Measurements from ENCODE around the gene CABP7.
A peak's percentile ranks its signal among the peaks of the same experiment; 100 is the strongest.

CABP7 gene

DNA sequence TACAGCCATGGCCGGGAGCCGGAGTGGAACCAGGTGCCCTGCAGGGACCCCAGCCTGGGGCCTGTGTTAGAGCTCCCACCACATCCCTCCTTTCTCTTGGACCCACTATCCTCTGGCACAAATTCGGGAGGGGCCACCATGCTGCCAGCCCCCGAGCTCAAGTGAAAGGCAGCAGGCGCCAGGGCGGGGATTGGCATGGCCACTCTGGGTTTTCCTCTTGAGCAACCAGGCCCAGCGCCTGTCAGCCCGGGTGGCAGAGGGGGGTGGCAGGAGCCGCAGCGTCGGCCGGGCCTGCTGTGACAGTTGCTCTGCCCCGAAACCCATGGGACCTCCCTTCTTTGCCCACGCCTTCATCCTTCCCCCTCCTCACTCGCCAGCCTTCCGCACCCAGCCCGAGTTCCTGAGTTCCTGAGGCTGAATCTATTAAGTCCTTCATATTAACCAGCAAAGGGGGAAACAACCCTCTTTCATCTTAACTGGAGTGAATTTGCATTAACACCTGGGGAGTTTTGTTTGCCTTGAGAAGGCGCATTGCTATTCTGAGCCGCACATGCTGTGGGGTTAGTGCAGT, 16.8 kb upstream of the CABP7 start:
- no peak for DNase-seq

DNA sequence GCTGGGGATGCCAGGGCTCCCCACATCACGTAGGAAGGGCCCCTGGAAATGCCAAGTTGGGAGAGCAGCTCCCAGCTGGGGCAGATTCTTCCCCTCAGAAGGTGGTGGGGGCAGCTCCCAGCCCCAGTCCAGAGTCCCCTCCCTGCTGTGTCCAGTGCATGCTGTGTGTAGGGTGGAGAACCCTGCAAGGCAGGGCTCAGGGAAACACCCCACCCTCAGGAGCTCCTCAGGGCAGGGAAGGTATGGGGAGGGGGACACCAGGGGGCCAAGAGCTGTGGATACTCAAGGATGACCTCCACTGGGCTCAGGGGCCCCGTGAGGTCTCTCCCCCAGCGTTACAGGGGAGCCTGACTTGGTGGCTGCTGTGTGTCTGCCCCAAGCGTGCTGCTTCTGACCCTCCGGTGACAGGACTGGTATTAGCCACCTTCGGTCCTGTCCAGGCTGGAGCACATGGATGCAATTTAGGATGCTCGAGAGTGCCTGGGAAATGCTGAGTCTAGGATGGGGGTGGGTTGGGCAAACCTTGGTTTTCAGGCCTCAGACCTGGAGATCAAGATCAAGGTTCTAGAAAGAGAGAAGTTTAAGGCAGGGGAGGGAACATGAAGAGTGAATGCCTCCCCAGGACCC, 16.1 kb upstream of the CABP7 start:
- DNase-seq: no peak

DNA sequence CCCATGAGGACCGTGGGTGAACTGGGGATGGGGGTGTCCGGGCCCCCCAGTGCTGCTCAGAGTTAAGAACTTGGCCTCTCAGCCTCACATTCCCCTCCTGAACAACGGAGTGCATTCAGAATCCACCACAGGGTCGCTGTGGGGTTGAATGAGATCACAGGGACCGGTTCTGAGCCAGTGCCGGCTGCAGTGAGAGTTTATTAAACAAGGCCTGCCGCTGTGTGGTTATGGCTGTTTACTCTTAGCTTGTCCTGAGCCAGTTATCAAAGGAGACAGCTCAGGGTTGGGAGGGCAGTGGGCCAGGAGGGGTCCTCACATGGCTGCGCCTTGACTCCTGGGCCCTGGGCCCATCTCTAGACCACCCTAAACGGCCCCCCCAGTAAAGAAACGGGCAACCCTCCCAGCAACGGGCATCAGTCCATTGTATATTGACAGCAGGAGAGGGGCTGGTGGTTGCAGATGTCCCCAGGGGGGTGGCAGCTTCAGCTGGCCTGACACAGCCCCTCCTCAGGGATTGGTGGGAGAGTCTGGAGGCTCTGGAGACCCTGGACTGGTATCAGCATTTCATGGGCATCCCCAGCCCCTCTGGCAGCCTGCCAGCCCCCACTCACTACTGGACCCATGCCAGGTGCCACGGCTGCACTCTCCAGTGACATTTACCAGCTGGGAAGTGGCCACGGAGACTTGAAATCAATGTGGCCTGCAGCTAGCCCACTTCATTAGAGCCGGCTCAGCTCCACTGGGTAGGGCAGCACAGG, 15.1 kb upstream of the CABP7 start:
- DNase-seq: peak; percentile 48

DNA sequence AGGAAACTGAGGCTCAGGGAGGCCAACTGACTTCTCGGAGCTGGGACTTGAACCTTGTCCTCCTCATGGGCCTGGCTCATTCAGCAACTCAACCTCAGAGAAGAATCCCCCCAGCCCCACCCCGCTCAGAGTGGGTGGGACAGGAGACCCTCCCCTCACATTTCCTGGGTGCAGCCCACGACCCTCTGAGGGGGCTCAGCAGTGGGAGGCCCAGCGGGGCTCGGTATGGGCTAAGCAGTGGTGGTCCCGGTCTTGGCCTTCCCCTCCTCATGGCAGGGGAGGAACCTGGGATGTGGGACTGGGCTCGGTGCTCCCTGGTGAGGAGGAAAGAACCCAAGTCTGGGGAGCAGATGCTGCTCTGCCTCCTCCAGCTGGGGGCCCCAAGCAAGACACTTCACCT, 14.2 kb upstream of the CABP7 start:
- DNase-seq: no peak

DNA sequence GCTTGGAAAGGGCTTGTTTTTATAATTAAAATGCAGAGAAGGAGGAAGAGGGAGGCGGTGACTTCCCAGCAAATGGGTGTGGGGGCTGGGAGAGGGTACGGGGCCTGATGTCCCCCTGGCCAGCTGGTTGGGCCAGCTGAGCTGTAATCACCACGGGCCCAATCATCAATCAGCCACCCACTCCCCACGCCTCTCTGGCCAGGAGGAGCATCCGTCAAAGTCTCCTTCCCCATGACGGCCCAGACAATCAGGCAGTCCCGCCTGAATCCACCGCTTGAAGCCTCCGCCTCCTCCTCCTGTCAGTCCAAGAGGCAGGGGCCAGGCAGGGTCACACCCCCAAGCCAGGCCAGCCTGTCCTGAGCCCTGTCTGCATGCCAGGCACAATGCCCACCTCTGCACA, 13.3 kb upstream of the CABP7 start:
- no peak for DNase-seq

DNA sequence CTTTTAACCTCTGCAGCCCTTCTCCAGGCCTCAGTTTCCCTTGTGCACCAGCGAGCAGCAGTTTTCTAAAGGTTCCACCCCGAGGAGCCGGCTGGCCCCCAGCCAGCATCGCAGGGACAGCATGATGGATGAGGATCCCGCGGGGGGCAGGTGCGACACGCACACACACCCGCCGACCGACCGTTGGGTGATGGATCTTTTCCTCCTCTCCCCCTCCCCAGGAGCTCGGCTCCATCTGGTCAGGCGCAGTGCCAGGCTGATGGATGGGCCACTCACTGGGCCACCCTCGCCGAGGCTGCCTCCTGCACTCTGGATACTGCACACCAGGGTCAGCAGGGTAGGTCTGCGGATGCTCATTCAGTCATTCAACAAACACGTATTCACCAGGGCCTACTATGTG, 12.8 kb upstream of the CABP7 start:
- no peak for DNase-seq

DNA sequence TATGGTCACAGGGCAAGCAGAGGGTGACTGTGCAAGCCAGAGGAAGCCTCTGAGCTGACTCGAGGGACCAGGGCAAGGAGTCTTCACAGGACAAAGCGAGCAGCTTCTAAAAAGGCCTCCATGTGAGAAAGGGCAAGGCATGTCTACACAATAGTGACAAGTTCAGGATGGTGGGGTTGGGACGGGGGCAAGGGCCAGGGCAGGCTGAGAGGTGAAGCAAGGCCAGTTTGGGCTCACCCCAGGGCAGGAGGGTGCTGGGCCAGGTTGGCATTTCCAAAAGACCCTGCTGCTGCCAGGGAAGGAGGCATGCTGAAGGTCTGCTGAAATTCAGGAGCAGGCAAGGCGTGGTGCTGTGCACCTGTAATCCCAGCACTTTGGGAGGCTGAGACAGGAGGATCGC, 12.3 kb upstream of the CABP7 start:
- no peak for DNase-seq

DNA sequence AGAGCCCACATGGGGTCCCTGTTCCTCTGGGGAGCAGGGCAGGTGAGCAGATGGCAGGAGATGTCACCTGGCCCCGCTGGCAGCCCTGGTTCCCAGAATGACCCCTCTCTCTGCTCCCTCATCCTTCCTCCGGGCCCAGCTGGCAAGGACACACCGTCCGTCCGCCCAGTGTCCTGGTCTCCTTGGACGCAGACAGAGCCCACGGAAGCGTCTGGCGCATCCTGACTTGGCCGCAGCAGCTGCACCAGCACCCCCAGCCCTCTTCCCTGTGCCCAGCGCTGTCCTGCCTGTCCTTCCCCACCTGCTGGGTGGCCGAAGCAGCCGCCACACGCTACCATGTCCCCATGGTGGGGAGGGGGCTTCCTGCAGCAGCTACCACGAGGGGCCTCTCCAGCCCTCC, 9.6 kb upstream of the CABP7 start:
- no peak for DNase-seq

DNA sequence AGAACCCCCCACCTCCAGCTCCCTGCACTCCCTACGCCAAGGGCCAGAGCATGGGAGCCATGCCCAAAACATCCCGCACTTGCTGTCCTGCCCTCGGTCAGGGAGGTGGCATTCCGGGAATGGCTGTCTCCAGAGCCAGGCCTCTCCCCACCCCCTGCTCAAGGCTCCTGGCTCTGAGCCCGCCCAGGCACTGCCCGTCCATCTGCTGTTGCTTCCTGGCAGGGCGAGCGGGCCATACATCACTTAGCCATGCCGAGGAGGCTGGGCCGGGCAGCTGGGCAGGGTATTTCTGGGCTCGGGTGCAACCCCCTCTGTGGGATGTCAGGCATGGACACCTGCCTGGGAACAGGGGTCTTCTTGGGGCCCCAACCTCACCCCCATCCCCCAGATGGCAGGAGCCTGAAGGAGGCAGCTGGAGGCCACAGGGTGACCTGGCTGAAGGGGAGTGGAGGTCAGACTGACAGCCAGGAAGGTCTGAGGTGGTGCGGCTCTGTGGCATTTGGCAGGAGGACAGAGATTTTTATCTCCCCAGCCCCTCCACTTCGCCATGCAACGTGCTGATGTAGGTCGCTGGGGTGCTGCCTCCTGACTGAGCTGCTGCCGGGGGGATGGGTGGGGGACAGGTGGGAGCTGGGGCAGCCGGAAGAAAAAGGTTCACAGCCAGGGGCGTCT, 8.7 kb upstream of the CABP7 start:
- DNase-seq: peak; percentile 71

DNA sequence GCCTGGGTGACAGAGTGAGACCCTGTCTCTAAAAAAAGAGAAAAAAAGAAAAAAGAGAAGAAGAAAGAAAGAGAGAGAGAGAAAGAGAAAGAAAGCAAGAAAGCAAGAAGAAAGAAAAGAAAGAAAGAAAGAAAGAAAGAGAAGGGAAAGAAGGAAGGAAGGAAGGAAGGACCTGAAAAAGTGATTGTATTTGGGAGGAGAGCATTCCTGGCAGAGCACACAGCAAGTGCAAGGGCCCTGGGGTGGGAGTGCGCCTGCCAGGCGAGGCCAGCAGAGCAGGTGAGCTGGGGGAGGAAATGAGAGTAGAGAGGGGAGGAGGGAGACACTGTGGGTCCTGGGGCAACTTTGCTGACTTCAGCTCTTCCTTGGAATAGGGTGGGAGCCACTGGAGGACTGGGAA, 7.7 kb upstream of the CABP7 start:
- DNase-seq: no peak

DNA sequence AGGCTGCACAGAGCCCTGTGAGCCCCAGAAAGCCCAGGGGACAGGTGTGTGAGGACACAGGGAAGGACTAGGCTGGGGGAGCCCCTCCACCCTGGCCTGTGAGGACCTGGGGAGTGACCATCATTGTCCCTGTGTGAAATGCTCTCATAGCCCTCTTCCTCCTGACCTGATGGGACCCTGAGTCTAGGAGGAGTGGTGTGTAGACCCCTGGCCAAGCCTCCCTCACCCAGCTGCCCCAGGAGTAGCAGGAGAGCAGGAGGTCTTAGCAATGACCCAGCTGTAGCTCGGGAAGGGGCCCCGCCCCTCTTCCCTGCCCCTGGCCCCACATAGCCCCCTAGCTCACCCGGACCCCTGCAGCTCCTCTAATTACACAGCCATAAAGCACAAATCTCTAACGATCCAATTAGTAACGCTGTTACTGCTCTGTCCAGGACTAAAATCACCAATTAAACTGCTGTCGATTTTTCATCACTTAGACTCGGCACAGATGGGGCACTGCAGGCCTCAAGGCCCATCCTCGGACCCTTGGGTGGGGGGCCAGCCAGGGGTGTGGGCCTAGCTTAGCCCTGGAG, 6.6 kb upstream of the CABP7 start:
- DNase-seq: no peak

DNA sequence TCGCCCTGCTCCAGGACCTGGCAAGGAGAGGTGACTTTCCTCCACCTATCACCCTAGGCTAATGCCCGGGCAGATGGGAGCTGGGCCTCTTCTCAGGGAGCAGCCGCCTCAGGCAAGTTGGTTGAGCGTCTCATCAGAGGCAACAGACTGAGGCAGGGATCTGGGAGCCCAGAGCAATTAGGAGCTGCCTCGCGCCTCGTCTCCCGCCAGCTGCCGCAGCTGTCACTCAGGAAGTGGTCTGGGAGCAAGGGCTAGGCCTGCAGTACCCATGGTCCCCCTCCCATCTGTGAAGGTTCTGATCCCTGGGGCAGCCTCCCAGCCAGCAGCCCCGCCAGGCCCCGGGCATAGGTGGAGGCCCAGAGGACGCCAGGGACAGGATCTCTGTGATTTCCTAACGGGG, 4.6 kb upstream of the CABP7 start:
- no peak for DNase-seq

DNA sequence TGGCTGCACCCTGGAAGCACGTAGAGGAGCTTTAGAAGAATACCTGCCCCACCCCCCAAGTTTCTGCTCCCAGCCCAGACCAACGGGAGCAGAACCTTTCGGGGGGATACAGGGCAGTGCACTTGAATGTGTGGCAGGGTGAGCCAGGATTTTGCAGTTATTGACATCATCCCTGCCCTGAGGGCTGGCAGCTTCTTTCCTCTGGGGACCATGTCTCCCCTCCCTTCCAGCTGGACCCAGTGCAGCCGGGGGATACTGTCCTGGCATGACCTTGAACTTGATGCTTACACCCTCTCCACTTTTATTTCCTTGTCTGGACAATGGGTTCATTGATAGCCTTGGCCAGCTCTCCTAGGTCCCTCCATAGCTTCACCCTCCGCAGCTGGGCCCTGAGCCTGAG, 4.1 kb upstream of the CABP7 start:
- no peak for DNase-seq

DNA sequence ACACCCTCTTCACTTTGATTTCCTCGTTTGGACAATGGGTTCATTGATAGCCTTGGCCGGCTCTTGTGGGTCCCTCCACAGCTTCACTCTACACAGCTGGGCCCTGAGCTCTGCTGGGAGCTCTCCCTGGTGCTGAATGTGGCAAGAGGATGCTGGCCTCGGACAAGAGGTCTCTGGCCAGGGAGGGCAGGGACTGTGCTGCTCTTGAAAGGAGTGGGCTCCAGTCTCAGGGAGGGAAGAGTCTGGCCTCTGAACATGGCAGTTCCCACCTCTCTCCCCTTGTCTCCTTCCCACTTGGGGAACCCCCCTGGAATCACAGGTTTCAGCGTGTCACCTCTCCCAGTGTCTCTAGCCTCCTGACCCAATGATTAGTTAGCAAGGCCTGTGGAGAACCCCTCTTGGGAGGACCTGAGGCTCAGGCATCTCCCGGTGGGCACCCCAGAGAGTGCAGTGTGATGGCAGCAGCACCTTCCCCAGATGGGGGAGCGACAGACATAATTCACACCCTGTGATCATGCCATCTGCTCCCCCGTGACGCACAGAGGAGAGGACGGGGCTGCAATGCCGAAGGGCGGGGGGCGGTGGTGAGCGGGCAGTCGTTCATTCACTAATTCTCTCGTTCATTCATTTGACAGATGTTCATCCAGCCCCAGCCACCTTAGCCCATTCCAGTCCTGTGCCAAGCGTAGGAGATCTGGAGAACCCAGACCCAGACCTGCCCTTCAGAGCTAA, 2.8 kb upstream of the CABP7 start:
- no peak for DNase-seq

DNA sequence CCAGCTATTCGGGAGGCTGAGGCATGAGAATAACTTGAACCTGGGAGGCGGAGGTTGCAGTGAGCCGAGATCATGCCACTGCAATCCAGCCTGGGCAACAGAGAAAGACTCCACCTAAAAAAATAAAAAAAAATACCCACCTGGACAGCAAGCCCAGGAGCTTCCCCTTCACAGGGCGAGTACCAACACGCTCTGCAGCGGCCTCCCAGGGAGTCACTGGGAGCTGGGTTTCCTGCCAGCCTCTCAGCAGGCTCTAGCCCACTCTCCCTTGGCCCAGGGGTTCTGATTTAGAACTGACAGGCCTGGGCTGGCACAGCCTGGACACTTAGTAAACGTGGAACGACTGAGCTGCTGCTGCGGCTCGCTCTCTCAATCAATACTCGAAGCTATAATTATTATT, 2.0 kb upstream of the CABP7 start:
- DNase-seq: no peak

DNA sequence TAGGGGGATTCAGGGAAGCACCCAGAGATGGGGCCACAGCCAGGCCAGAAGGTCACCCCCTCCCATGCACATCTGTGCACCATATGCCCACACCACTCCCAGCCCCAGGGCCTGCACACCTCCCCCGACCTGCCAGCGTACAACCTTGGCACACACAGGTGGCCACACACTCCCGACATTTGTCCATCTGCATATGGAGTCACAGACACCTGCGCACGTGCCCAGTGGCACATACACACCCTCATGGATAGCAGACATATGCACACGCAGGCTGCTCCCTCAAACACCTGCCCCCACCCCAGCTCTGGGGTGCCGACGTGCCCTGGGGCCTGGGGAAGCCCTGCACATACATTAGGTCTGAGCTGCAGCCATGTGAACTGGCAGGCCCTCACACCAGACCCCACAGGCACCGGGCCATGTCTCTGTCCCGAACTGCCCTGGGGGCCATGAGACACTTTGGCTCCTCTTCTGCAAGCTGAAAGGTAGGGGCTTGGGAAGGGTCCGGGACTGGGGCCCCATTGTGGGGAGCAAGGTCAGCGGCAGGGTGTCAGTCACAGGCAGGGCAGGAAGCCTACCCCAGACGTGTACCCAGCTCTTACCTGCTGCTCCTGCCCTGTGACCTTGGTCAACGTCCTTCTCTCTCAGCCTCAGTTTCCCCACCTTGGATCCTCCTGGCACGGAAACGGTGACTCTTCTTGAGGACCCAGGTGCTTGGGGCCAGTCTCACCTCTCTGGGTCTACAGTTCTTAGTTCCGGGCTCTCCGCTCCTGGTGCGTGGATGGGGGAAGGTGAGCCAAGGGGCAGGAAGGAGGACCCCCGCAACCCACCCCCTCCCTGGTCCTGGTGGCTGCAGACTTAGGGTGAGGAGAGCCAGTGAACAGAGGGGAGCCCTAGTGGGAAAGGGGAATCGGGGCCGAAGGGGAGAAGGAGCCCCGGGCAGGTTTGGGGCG, 579 bp upstream of the CABP7 start:
- DNase-seq: no peak

DNA sequence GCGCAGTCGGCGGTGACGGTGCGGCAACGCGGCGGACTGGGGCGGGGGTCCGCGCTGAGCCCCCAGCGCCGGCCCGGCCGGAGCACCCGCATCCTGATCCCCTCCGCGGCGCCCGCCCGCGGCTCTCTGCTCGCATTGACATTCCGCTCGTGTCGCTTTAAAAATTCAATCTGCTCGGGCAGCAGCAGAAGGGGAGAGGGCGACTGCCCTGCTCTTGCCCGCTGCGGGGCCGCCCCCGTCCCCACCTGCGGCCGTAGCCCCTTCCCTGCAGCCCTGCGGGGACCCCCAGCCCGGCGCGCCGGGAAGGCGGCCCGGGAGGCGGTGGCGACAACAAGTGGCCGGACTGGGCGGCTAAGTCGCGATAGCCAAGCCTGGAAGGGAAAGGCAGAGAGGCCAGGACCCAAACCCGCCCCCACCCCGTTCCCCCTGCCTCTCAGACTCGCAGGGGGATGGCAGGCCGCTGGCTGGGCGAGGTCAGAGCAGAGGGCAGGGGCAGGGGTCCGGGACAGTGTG, 1.1 kb downstream of the CABP7 start:
- DNase-seq: no peak

DNA sequence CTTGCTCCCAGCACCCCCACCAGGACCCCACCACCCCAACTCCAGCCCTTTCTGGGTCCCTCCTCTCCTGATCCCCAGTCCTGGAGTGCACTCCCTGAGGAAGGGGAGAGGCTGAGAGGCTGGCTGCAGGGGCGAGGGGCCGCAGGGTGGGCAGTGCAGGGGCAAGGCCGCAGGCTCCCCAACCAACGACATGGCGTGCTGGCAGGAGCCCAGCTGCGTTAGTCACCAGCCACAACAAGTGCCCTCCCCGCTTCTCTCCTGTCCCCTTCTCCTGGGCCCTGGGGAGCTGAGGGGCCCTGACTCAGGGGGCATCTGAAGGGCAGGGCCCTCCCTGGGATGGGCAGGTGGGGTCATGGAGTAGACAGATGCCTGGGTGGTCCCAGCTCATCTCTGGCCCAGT, 2.3 kb downstream of the CABP7 start:
- no peak for DNase-seq

DNA sequence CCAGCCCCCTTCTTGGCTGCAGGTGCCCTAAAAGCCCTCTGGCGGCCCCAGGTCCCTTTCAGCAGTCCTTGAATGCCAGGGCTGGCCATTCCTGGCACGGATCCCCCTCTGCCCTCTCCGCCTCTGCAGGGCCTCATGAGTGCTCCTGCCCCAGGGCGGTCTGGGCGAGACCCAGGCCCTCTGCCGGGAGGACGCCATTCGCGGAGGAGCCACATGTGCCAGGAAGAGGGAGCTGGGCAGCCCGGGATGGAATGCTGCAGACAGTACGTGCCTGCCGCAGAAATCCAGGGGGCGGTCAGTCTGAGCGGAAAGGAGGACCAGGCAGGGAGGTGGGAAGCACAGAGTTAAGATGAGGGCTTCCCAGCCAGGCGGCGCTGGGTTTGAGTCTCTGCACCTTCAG, 2.8 kb downstream of the CABP7 start:
- no peak for DNase-seq

DNA sequence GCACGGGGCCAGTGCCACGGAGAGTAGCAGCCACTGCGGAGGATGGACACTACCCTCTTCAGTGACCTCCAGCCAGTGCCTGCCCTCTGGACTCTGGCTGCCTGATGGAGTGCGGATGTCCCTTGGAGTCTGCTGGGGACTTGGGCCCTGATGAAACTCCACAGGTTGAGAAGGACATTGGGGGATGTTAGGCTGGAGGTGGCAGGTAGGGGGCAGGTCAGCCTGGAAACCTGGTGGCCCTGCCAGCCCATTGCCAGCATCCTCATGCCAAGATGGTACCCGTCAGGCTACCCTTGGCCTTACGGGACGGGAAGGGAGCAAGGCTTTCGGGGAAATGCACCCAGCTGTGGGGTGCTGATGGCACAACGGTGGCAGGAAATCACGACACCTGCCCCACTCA, 4.0 kb downstream of the CABP7 start:
- DNase-seq: no peak

DNA sequence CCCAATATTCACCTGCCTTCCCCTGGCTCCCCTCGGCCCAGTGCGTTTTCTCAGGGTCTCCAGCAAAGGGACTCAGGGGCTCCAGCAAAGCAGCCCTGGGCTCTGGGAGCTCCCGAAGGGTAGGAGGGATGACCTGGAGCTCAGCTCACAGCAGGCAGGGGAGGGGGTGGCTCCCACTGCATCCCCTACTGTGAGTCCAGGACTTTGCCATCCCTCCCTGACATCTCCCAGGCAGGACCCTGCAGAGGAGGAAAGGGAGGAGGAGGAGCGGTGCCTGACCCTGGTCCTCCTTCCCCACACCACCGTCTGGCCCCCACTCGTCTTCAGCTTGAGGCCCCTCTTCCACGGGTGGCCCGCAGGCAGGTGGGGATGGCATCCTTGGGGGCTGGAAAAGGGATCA, 5.0 kb downstream of the CABP7 start:
- no peak for DNase-seq

DNA sequence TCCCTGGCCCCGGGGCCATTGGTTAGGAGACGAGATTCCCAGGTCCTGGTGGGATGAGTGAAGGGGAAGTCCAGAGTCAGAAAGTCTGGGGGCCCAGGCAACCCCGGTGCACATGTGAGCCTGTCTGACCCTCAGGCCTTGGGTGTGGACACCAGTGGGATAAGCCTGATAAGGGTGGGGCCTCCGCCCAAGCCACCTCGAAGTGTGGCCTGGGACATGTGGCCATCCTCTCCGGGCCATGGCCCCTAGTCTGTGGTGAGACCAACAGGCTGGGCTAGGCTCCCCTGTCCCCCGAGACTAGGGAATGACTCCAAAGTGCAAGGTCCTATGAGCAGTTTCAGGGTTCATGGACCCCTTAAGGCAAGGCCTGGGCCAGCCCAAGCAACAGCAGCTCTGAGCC, 6.3 kb downstream of the CABP7 start:
- no peak for DNase-seq
